Colonic mucosa (tissue), 4 donors: ENCODE results near the gene FBXO42. TPM values are rescaled to one million over a fixed set of nuclear protein-coding genes. Genes with fewer than 3 reads are reported as not detected.

ENCODE experiments used
- DNase-seq: peaks from one replicate; pipeline ENCODE4 v3.0.0-alpha.2; 2020
- H3K27ac ChIP-seq: fragments of 200-600 bp; one replicate; pipeline ENCODE4 v1.8.0; 2021
- H3K27me3 ChIP-seq: fragments of 200-600 bp; one replicate; pipeline ENCODE4 v1.8.0; 2021
- H3K36me3 ChIP-seq: fragments of 200-600 bp; one replicate; pipeline ENCODE4 v1.8.0; 2021
- H3K4me1 ChIP-seq: fragments of 200-600 bp; one replicate; pipeline ENCODE4 v1.8.0; 2021; ENCODE audit warnings: mild to moderate bottlenecking
- H3K4me3 ChIP-seq: fragments of 200-600 bp; one replicate; pipeline ENCODE4 v1.8.0; 2021
- H3K9ac ChIP-seq, 2 donors: one replicate each; pipeline ENCODE4 v1.7.0; 2013; ENCODE audit warnings: control low read depth in 2 of 2, low read depth in 2 of 2, low read length in 2 of 2
- H3K9me3 ChIP-seq: fragments of 200-600 bp; one replicate; pipeline ENCODE4 v1.8.0; 2021
- CTCF ChIP-seq: fragments of 200-600 bp; IDR thresholded peaks from one replicate; pipeline ENCODE4 v1.8.0; 2022; ENCODE audit warnings: antibody characterized with exemption, mild to moderate bottlenecking
- intact Hi-C: fragments of 100-400 bp; cut with DNase I; formaldehyde crosslinking; loops from one replicate; pipeline ENCODE4 v1.14.1; 2022
- total RNA-seq, 2 donors: library from RNA; stranded (reverse); fragmentation: NEBNext Ultra II Directional in 1 of 2; extraction: Animal tissue kit (Norgen Biotek cat#: 25700) in 1 of 2; gene quantifications; one replicate each; pipeline ENCODE4 v1.2.1, GENCODE V29; 2021
- donor health status: healthy.
- donor health status: DM: no; HTN: no; CAD: no.
- donor health status: DM: no; HTN: no; CAD: no.

FBXO42 gene
- total RNA-seq, 2 donors from 2014 or later: 15.0 to 17.8 TPM

DNA sequence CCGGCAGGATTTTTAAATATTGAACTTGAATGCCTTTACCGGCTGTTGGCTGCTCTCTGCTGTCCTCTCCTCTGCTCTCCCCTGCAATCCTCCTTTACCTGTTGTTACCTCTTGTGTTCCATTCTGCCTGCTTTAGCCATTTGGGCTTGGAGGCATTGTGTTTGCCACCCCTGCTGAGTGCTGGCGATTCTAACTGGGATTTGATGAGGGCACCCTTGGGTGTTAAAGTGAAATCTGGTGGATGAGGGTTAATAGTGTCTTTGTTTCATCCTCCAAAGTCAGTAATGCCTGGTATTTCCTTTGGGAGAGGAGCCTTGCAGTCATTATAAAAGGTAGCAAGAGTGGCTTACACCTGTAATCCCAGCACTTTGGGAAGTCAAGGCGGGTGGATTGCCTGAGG is 24.7 kb upstream of the FBXO42 start:
- no peak overlapping the region for H3K9ac ChIP-seq
- no peak overlapping the region for H3K4me3 ChIP-seq
- no peaks in the 10 kb centered on the region for H3K36me3 ChIP-seq
- no peaks in the 10 kb centered on the region for H3K9me3 ChIP-seq
- H3K27ac ChIP-seq: no peak overlapping the region
- no peaks in the 10 kb centered on the region for H3K27me3 ChIP-seq
- intact Hi-C loops: no loop called here
- TF ChIP-seq CTCF: no peak
- H3K4me1 ChIP-seq: peaks cover 5% of the 10 kb centered on the region
- no peak for DNase-seq

DNA sequence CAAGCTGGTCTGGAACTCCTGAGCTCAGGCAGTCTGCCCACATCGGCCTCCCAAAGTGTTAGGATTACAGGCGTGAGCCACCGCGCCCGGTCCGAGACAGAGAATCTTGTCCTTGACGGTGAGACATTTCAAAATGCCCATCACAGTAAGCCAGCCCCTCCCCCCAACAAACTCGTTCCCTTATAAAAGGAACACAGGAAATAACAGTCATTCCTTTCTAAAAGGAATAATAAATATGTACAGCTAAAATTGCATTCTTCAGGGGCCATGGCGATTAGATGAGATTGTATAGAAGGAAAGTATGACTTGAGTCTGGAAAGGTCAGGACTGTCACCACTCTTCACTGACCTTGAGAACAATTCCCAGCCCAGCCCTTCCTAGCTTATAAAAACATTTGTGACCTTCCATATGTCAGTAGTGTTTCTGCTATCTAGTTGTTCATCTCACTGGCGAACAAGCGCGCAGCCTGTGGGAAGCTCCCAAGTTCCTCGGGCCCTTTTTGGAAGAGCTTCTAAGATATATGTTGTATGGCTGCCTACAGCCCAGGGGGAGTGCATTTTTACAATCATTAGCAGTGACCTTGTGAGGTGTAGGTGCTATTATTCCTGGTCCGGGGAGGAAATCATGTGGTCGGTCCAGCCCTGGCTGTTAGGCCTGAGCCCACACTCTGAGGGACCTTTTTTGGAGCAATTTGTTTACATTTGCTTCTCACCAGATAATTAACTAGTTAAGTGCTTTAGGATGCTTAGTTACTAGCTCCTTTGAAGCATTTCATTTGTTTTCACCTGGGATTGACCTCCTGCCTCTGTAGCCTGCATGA is 23.5 kb upstream of the FBXO42 start:
- Histone ChIP-seq H3K27me3 (no peaks in the 10 kb centered on the region), H3K27ac (no peak overlapping the region), H3K9me3 (no peaks in the 10 kb centered on the region), H3K4me1 (peaks cover 5% of the 10 kb centered on the region), H3K9ac (no peak overlapping the region), H3K36me3 (no peaks in the 10 kb centered on the region), H3K4me3 (no peak overlapping the region)
- no peak for DNase-seq
- no peak for TF ChIP-seq CTCF
- intact Hi-C loops: no loop called here

- Histone ChIP-seq H3K27me3 (no peaks in the 10 kb centered on the region), H3K27ac (no peak overlapping the region), H3K4me1 (peaks cover 5% of the 10 kb centered on the region), H3K9ac (no peak overlapping the region), H3K4me3 (no peak overlapping the region), H3K9me3 (no peaks in the 10 kb centered on the region), H3K36me3 (no peaks in the 10 kb centered on the region)
- no peak for TF ChIP-seq CTCF
- no peak for DNase-seq
- intact Hi-C loops: no loop called here
Observed at GRCh38 chr1:16374266-16374665, 22.0 kb upstream of the FBXO42 start.

- intact Hi-C loops: no loop called here
- Histone ChIP-seq H3K27ac (no peak overlapping the region), H3K36me3 (no peaks in the 10 kb centered on the region), H3K9me3 (no peaks in the 10 kb centered on the region), H3K4me3 (no peak overlapping the region), H3K9ac (no peak overlapping the region), H3K4me1 (peaks cover 13% of the 10 kb centered on the region), H3K27me3 (no peaks in the 10 kb centered on the region)
- DNase-seq: no peak
- TF ChIP-seq CTCF: no peak
Observed at GRCh38 chr1:16372535-16373285, 20.4 kb upstream of the FBXO42 start.

GRCh38 chr1:16371725-16372124 is 19.4 kb upstream of the FBXO42 start:
- Histone ChIP-seq H3K4me3 (no peak overlapping the region), H3K4me1 (peaks cover 13% of the 10 kb centered on the region), H3K9ac (no peak overlapping the region), H3K9me3 (no peaks in the 10 kb centered on the region), H3K36me3 (no peaks in the 10 kb centered on the region), H3K27ac (no peak overlapping the region), H3K27me3 (no peaks in the 10 kb centered on the region)
- DNase-seq: no peak
- no peak for TF ChIP-seq CTCF
- intact Hi-C loops: no loop called here
